ENCODE data around the gene BCL7C. TPM values are rescaled to one million over a fixed set of nuclear protein-coding genes. Genes with fewer than 3 reads are reported as not detected.

BCL7C gene
- total and polyA plus RNA-seq, 2 of the 4 experiments (the other 2 are of a cell fraction) = 32.3 to 34.9 TPM

GRCh38 chr16:30874244-30874820 lies 19.5 kb downstream of the BCL7C start:
- Histone ChIP-seq H4K5ac (ENCODE audit: low read depth, low read length) (peak overlapping the region; percentile 51; the same call in 1 of the 2 replicates), H3K4me3 (ENCODE audit: insufficient read depth, low read depth, low read length) (peak overlapping the region; percentile 82), H4K20me1 (ENCODE audit: insufficient read depth, low read length) (no peaks in the 10 kb centered on the region), H2AK9ac (replicated peaks; ENCODE audit: low read depth, low read length, poor library complexity) (peak overlapping the region; percentile 96), H3K18ac (ENCODE audit: low read depth, low read length) (0 out of 2 replicates have a peak overlapping the region, but pooled peaks have one; percentile 7), H3K23ac (ENCODE audit: low read depth, low read length) (peak overlapping the region; percentile 88), H3K4me1 (ENCODE audit: control insufficient read depth, insufficient read depth, low read length) (peaks cover 11% of the 10 kb centered on the region), H2BK15ac (ENCODE audit: low read depth, low read length) (no peak overlapping the region), H2BK20ac (ENCODE audit: low read depth, low read length) (no peak overlapping the region), H3K79me1 (ENCODE audit: low read depth in 1 of 2, low read length in 2 of 2) (peaks cover 23 to 51% of the 10 kb centered on the region in 2 experiments; a peak in 3 of 4 replicates), H3K27ac (ENCODE audit: insufficient read depth, low read length) (peak overlapping the region; percentile 91), H3K27me3 (ENCODE audit: control insufficient read depth, insufficient read depth, low read length) (no peaks in the 10 kb centered on the region), H3K14ac (replicated peaks; ENCODE audit: low read depth, low read length) (peak overlapping the region; percentile 94), H3K36me3 (ENCODE audit: control insufficient read depth, insufficient read depth, low read length) (peaks cover 7% of the 10 kb centered on the region; the same call in 1 of the 2 replicates), H3K4me2 (ENCODE audit: low read depth, low read length) (peak overlapping the region; percentile 92), H3K4ac (ENCODE audit: low read depth, low read length) (peak overlapping the region; percentile 92), H3K56ac (ENCODE audit: extremely low read depth, insufficient read depth, low read length) (peak overlapping the region; percentile 90), H4K91ac (ENCODE audit: insufficient read depth, low read depth, low read length) (peak overlapping the region; percentile 69), H2BK5ac (ENCODE audit: low read depth, low read length, poor library complexity, severe bottlenecking) (peak overlapping the region; percentile 80), H3K9ac (ENCODE audit: low read depth, low read length) (peak overlapping the region; percentile 93), H2AFZ (replicated peaks; ENCODE audit: low read length, poor library complexity) (peak overlapping the region; percentile 97), H3K9me3 (ENCODE audit: control insufficient read depth, insufficient read depth, low read length) (no peaks in the 10 kb centered on the region), H4K8ac (ENCODE audit: low read depth in 2 of 2, low read length in 2 of 2) (peak overlapping the region; percentile 72 to 91), H2AK5ac (ENCODE audit: low read depth, low read length) (peak overlapping the region; percentile 65; the same call in 1 of the 2 replicates), H3K9me1 (ENCODE audit: insufficient read depth, low read length) (peaks cover 4% of the 10 kb centered on the region; the same call in 1 of the 2 replicates), H2BK120ac (ENCODE audit: low read depth, low read length) (0 out of 2 replicates have a peak overlapping the region, but pooled peaks have one; percentile 3)
- ATAC-seq (ENCODE audit: low read depth) (no peak), DNase-seq (no peak)
- POLR2A ChIA-PET (ENCODE audit: unreplicated experiment) = interaction anchor here (0.6 to 1.9 kb wide), 2 partner anchors 49 to 69 kb away, joined by 4 to 11 read pairs; partner anchors contain the start of gene FBXL19
- BruUV-seq (replicated peaks) = no TSS peak
- 22% methylated on average over 10 of the region's 23 CpGs; no CpG with 5 or more reads in 1 of the 2 experiments for WGBS, 2 experiments (ENCODE audit: extremely low coverage in 2 of 2, insufficient read length in 1 of 2)
- dilution Hi-C loops (cut with HindIII; ENCODE audit: low sequenced_read_pairs, unreplicated experiment) = no loop called here
- CTCF ChIA-PET = interaction anchor here (0.6 to 1.2 kb wide), 3 partner anchors 18 to 60 kb away, joined by 3 to 4 read pairs (median 3); no protein-coding TSS in a partner anchor
- intact Hi-C loops (cut with micrococcal nuclease) = loop anchor here (2.0 kb wide), 3 partner anchors 20 to 70 kb away; partner anchors contain the start of gene BCL7C
- in situ Hi-C loops (cut with MboI; ENCODE audit: low sequenced_read_pairs) = no loop called here
- no peak for TF ChIP-seq RAD21 (IDR thresholded peaks at IDR 0.05; ENCODE audit: low read length)
- no peak for TF ChIP-seq POLR2A (IDR thresholded peaks at IDR 0.05; ENCODE audit: low read depth, low read length)
- TF ChIP-seq CTCF (conservative IDR thresholded peaks at IDR 0.05; ENCODE audit: low read depth, low read length) = no peak
- TF ChIP-seq CHD1 (IDR thresholded peaks at IDR 0.05; ENCODE audit: low read depth, low read length) = no peak
- no peak for TF ChIP-seq FOS (IDR thresholded peaks at IDR 0.05; ENCODE audit: low read depth, low read length)
- TF ChIP-seq SMC3 (IDR thresholded peaks at IDR 0.05; ENCODE audit: low read depth, low read length) = no peak
- no peak for TF ChIP-seq BHLHE40 (IDR thresholded peaks at IDR 0.05; ENCODE audit: low read depth, low read length)
- TF ChIP-seq USF2 (IDR thresholded peaks at IDR 0.05; ENCODE audit: low read depth, low read length) = no peak
- TF ChIP-seq MAZ (IDR thresholded peaks at IDR 0.05; ENCODE audit: borderline replicate concordance, low read depth, low read length) = no peak
- no peak for TF ChIP-seq RCOR1 (IDR thresholded peaks at IDR 0.05; ENCODE audit: insufficient replicate concordance, low read length)
- no peak for TF ChIP-seq MXI1 (IDR thresholded peaks at IDR 0.05; ENCODE audit: borderline replicate concordance, low read depth, low read length)
- TF ChIP-seq CEBPB (IDR thresholded peaks at IDR 0.05; ENCODE audit: low read depth, low read length) = no peak
- no peak for TF ChIP-seq NFE2L2 (IDR thresholded peaks at IDR 0.05; ENCODE audit: low read depth, low read length)
- no peak for TF ChIP-seq MAFK (IDR thresholded peaks at IDR 0.05; ENCODE audit: low read depth, low read length)
- no peak for TF ChIP-seq RFX5 (IDR thresholded peaks at IDR 0.05; ENCODE audit: low read depth, low read length)
